GM19452 (cell line): ENCODE measurements around the gene MON2.

Source experiments
- ATAC-seq: cut with Tn5 transposase; IDR thresholded peaks from one replicate; pipeline ENCODE4 v1.9.1; 2021; ENCODE audit not compliant: unreplicated experiment

Gene MON2

GRCh38 chr12:62647586-62647985 is 181.0 kb downstream of the MON2 start:
- no peak for ATAC-seq

GRCh38 chr12:62649412-62650138 is 182.9 kb downstream of the MON2 start:
- ATAC-seq, result no peak
